ENCODE results near the gene ARNT2.

ARNT2 gene

GRCh38 chr15:80404761-80405553 is 775 bp downstream of the ARNT2 start:
- DNase-seq (ENCODE audit: low spot score), result no peak
- no peak for TF ChIP-seq CTCF (IDR thresholded peaks at IDR 0.05; ENCODE audit: extremely low read depth, insufficient read depth, missing control alignments)
- in situ Hi-C loops (cut with MboI; ENCODE audit: low pct_unique_long_range_greater_than_20kb, low sequenced_read_pairs, unreplicated experiment), result no loop called here

GRCh38 chr15:80405554-80405850 is 1.3 kb downstream of the ARNT2 start:
- in situ Hi-C loops (cut with MboI; ENCODE audit: low pct_unique_long_range_greater_than_20kb, low sequenced_read_pairs, unreplicated experiment), result no loop called here
- no peak for DNase-seq (ENCODE audit: low spot score)
- no peak for TF ChIP-seq CTCF (IDR thresholded peaks at IDR 0.05; ENCODE audit: extremely low read depth, insufficient read depth, missing control alignments)

DNA sequence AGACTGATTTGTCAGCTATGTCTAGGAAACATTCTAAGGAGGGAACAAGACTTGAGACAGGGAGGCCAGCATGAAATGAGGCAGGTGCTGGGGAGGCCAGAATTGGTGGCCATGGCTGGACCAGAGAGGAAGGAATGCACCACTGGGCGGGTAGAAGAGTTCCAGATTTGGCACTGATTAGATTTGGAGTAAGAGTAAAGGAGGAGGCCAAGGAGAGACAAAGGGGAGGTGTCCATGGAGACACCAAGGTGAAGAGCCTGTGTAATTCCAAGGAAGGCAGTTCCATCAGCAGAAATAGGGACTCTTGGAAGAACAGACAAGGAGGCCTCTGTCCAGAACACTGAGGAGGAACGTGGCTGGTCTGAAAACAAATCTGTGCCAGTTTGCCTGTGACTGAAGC is 1.8 kb downstream of the ARNT2 start:
- in situ Hi-C loops (cut with MboI; ENCODE audit: low pct_unique_long_range_greater_than_20kb, low sequenced_read_pairs, unreplicated experiment), result no loop called here
- no peak for TF ChIP-seq CTCF (IDR thresholded peaks at IDR 0.05; ENCODE audit: extremely low read depth, insufficient read depth, missing control alignments)

DNA sequence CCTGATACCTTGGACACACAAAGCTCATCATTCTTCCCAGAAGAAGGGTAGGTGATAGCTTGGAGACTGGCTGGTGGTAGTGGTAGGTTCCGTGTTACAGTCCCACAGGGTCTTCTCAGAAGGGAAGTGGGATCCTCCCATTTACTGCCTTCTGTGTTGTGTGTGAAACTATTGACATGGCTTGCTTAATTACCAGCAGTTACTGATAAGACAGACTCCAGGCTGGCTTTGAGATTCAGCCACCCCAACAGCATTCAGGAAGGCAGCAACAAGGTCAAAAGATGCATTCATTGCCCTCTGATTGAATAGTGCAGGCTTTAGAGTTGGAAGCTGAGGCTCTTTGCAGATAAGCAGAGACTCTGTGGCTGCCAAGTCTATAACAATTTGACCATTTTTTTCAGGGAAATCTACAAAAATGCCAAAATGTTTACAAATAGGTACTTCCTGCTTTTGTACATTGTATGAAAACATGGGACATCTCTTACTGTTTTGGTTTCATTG is 7.7 kb downstream of the ARNT2 start:
- no peak for DNase-seq (ENCODE audit: low spot score)
- no peak for TF ChIP-seq CTCF (IDR thresholded peaks at IDR 0.05; ENCODE audit: extremely low read depth, insufficient read depth, missing control alignments)
- in situ Hi-C loops (cut with MboI; ENCODE audit: low pct_unique_long_range_greater_than_20kb, low sequenced_read_pairs, unreplicated experiment), result no loop called here

More for the DNA sequence above, 1.8 kb downstream of the ARNT2 start:
- DNase-seq (ENCODE audit: low spot score), result no peak

GRCh38 chr15:80414546-80415357 is 10.6 kb downstream of the ARNT2 start:
- TF ChIP-seq CTCF (IDR thresholded peaks at IDR 0.05; ENCODE audit: extremely low read depth, insufficient read depth, missing control alignments), result no peak
- no peak for DNase-seq (ENCODE audit: low spot score)
- in situ Hi-C loops (cut with MboI; ENCODE audit: low pct_unique_long_range_greater_than_20kb, low sequenced_read_pairs, unreplicated experiment), result no loop called here

DNA sequence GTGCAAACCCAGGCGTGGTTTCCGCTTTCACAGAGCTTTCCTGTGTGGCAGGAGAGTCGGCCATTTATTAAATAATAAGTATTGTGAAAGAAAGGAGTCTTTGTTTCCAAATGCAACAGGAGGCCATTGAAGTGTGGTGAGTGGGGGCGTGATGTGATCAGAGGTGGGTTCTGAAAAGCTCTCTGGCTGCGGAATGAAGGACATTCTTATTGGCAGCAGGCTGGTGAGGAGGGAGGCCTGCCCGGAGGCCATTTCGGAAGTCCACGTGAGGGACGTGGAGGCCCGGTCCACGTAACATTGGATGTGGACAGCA is 11.1 kb downstream of the ARNT2 start:
- in situ Hi-C loops (cut with MboI; ENCODE audit: low pct_unique_long_range_greater_than_20kb, low sequenced_read_pairs, unreplicated experiment), result no loop called here
- no peak for DNase-seq (ENCODE audit: low spot score)
- TF ChIP-seq CTCF (IDR thresholded peaks at IDR 0.05; ENCODE audit: extremely low read depth, insufficient read depth, missing control alignments), result no peak
